Mesendoderm (in vitro differentiated cells): ENCODE data around the gene MXD3.
A peak's percentile ranks its signal among the peaks of the same experiment; 100 is the strongest.
"Not testable (repeated sequence)": the region's sequence is repeated elsewhere in the genome, so short reads cannot be mapped to it uniquely, and the experiment has no call there.

ENCODE experiments used
- DNase-seq: peaks from one replicate; pipeline ENCODE4 v3.0.0; 2013
- H2AK5ac ChIP-seq: 2 replicates; pipeline ENCODE4 v1.6.1; 2013; ENCODE audit warnings: low read length, inconsistent platforms
- H2BK120ac ChIP-seq: 2 replicates; pipeline ENCODE4 v1.6.1; 2013; ENCODE audit warnings: low read depth, mild to moderate bottlenecking, low read length, moderate library complexity, mixed read lengths
- H2BK15ac ChIP-seq: replicated peaks from 2 replicates; pipeline ENCODE4 v1.6.1; 2013; ENCODE audit warnings: low read depth, mild to moderate bottlenecking, moderate library complexity
- H2BK5ac ChIP-seq: 2 replicates; pipeline ENCODE4 v1.6.1; 2013; ENCODE audit warnings: low read length, inconsistent platforms
- H3K18ac ChIP-seq: 2 replicates; pipeline ENCODE4 v1.6.1; 2013; ENCODE audit warnings: mild to moderate bottlenecking, low read length, mixed read lengths
- H3K23ac ChIP-seq: one replicate; pipeline ENCODE4 v1.6.1; 2013; ENCODE audit warnings: low read length
- H3K27ac ChIP-seq: 2 replicates; pipeline ENCODE4 v1.5.1; 2013; ENCODE audit warnings: low read depth, mild to moderate bottlenecking, inconsistent platforms, low read length, moderate library complexity
- H3K27me3 ChIP-seq: 2 replicates; pipeline ENCODE4 v1.6.1; 2013; ENCODE audit warnings: low read length, control low read depth, mild to moderate bottlenecking, inconsistent platforms; ENCODE audit not compliant: insufficient read depth, poor library complexity
- H3K36me3 ChIP-seq: 2 replicates; pipeline ENCODE4 v1.6.1; 2013; ENCODE audit warnings: low read length, inconsistent platforms; ENCODE audit not compliant: control insufficient read depth, insufficient read depth
- H3K4ac ChIP-seq: one replicate; pipeline ENCODE4 v1.6.1; 2013; ENCODE audit warnings: low read depth, mild to moderate bottlenecking, low read length, moderate library complexity
- H3K4me1 ChIP-seq: 2 replicates; pipeline ENCODE4 v1.6.1; 2013; ENCODE audit warnings: low read depth, low read length, inconsistent platforms; ENCODE audit not compliant: control insufficient read depth
- H3K4me2 ChIP-seq: 2 replicates; pipeline ENCODE4 v1.6.1; 2013; ENCODE audit warnings: low read length
- H3K4me3 ChIP-seq: 2 replicates; pipeline ENCODE4 v1.5.1; 2013; ENCODE audit warnings: mild to moderate bottlenecking, low read length
- H3K56ac ChIP-seq: one replicate; pipeline ENCODE4 v1.6.1; 2013; ENCODE audit warnings: low read length
- H3K79me1 ChIP-seq: 2 replicates; pipeline ENCODE4 v1.6.1; 2013; ENCODE audit warnings: low read length, inconsistent platforms
- H3K79me2 ChIP-seq: 2 replicates; pipeline ENCODE4 v1.6.1; 2013; ENCODE audit warnings: mild to moderate bottlenecking, low read length; ENCODE audit not compliant: control insufficient read depth, insufficient read depth
- H3K9ac ChIP-seq: 2 replicates; pipeline ENCODE4 v1.6.1; 2013; ENCODE audit warnings: low read length, inconsistent platforms
- H4K5ac ChIP-seq: one replicate; pipeline ENCODE4 v1.6.1; 2013; ENCODE audit warnings: low read length
- H4K8ac ChIP-seq: one replicate; pipeline ENCODE4 v1.6.1; 2013; ENCODE audit warnings: low read depth, mild to moderate bottlenecking, control low read depth, low read length, moderate library complexity
- WGBS: extraction: QIAGEN DNeasy Blood & Tissue Kit; methylation state at CpG from one replicate; pipeline ENCODE4 v1.1.7; 2013; ENCODE audit warnings: low lambda C conversion rate, missing lambda C conversion rate; ENCODE audit not compliant: insufficient coverage; ENCODE audit errors: extremely low coverage; 5-methylcytosine and 5-hydroxymethylcytosine counted together

Gene MXD3

GRCh38 chr5:177306103-177306640 is 5.5 kb downstream of the MXD3 start:
- not testable (repeated sequence) for H3K36me3 ChIP-seq, H2BK120ac ChIP-seq, H3K9ac ChIP-seq, H3K27me3 ChIP-seq, H3K4ac ChIP-seq, H2AK5ac ChIP-seq, H2BK5ac ChIP-seq, H3K56ac ChIP-seq, H4K8ac ChIP-seq, H3K4me3 ChIP-seq, H3K27ac ChIP-seq, H4K5ac ChIP-seq, DNase-seq, H3K4me1 ChIP-seq, H2BK15ac ChIP-seq, H3K18ac ChIP-seq, H3K23ac ChIP-seq, H3K4me2 ChIP-seq, H3K79me1 ChIP-seq
- peaks cover 18% of the 10 kb centered on the region for H3K79me2 ChIP-seq
- no CpG with 5 or more reads among the region's 11 CpGs for WGBS

- Histone ChIP-seq H3K4me3 (peak overlapping the region; percentile 61), H3K4ac (peak overlapping the region; percentile 44), H4K5ac (no peak overlapping the region), H3K79me1 (peaks cover 10% of the 10 kb centered on the region), H3K4me1 (peaks cover 4% of the 10 kb centered on the region), H3K79me2 (peaks cover 18% of the 10 kb centered on the region), H4K8ac (no peak overlapping the region), H3K9ac (peak overlapping the region; percentile 79), H2AK5ac (peak overlapping the region; percentile 76), H2BK5ac (no peak overlapping the region), H3K27me3 (no peaks in the 10 kb centered on the region), H2BK120ac (no peak overlapping the region), H3K27ac (no peak overlapping the region), H2BK15ac (no peak overlapping the region), H3K18ac (no peak overlapping the region), H3K23ac (no peak overlapping the region), H3K36me3 (peaks cover 3% of the 10 kb centered on the region), H3K4me2 (peak overlapping the region; percentile 58), H3K56ac (peak overlapping the region; percentile 83)
- WGBS = no CpG with 5 or more reads among the region's 19 CpGs
- no peak for DNase-seq
Measured at GRCh38 chr5:177304392-177305119, 7.1 kb downstream of the MXD3 start.

- no peak overlapping the region for H2BK120ac ChIP-seq
- no peak overlapping the region for H2BK5ac ChIP-seq
- peaks cover 10% of the 10 kb centered on the region for H3K79me1 ChIP-seq
- peaks cover 18% of the 10 kb centered on the region for H3K79me2 ChIP-seq
- peaks cover 3% of the 10 kb centered on the region for H3K36me3 ChIP-seq
- peak overlapping the region; percentile 58 for H3K4me2 ChIP-seq
- no peak for DNase-seq
- H3K27me3 ChIP-seq = no peaks in the 10 kb centered on the region
- no CpG with 5 or more reads among the region's 25 CpGs for WGBS
- peak overlapping the region; percentile 48 for H3K4ac ChIP-seq
- no peak overlapping the region for H4K5ac ChIP-seq
- H3K4me3 ChIP-seq = peak overlapping the region; percentile 61
- H2AK5ac ChIP-seq = peak overlapping the region; percentile 76
- no peak overlapping the region for H3K27ac ChIP-seq
- H3K9ac ChIP-seq = peak overlapping the region; percentile 79
- peak overlapping the region; percentile 83 for H3K56ac ChIP-seq
- no peak overlapping the region for H4K8ac ChIP-seq
- H3K4me1 ChIP-seq = peaks cover 4% of the 10 kb centered on the region
- peak overlapping the region; percentile 15 for H3K23ac ChIP-seq
- peak overlapping the region; percentile 46 for H3K18ac ChIP-seq
- no peak overlapping the region for H2BK15ac ChIP-seq
Measured at GRCh38 chr5:177303925-177304391, 7.7 kb downstream of the MXD3 start.

- Histone ChIP-seq H3K18ac (peak within 1 kb of the TSS; percentile 46), H3K27me3 (no peaks in the 10 kb centered on the region), H4K5ac (no peak within 1 kb of the TSS), H2BK120ac (no peak within 1 kb of the TSS), H3K4ac (peak within 1 kb of the TSS; percentile 48), H3K9ac (peak within 1 kb of the TSS; percentile 79), H3K27ac (no peak within 1 kb of the TSS), H4K8ac (peak within 1 kb of the TSS; percentile 3), H2BK15ac (no peak within 1 kb of the TSS), H3K79me2 (peaks cover 18% of the 10 kb centered on the region), H2BK5ac (no peak within 1 kb of the TSS), H3K4me1 (peaks cover 4% of the 10 kb centered on the region), H2AK5ac (peak within 1 kb of the TSS; percentile 76), H3K36me3 (peaks cover 3% of the 10 kb centered on the region), H3K23ac (peak within 1 kb of the TSS; percentile 92), H3K56ac (peak within 1 kb of the TSS; percentile 97), H3K4me2 (peak within 1 kb of the TSS; percentile 58), H3K4me3 (peak within 1 kb of the TSS; percentile 78), H3K79me1 (peaks cover 10% of the 10 kb centered on the region)
- no CpG with 5 or more reads among the region's 100 CpGs for WGBS
- peak; percentile 92 for DNase-seq
Measured at GRCh38 chr5:177303121-177303924, 8.4 kb downstream of the MXD3 start, which contains the start of the genes PRELID1 and RAB24. TSS of gene PRELID1 (plus strand) at chr5:177303799. CDS start at chr5:177303986, 187 bp downstream. TSS of gene RAB24 (minus strand) at chr5:177303719. CDS start at chr5:177303288, 431 bp downstream.

GRCh38 chr5:177302354-177303110 is 9.2 kb downstream of the MXD3 start:
- H3K4ac ChIP-seq = no peak overlapping the region
- H3K4me2 ChIP-seq = peak overlapping the region; percentile 32
- H3K27ac ChIP-seq = no peak overlapping the region
- no peak overlapping the region for H2AK5ac ChIP-seq
- peaks cover 10% of the 10 kb centered on the region for H3K79me1 ChIP-seq
- H3K4me1 ChIP-seq = peaks cover 4% of the 10 kb centered on the region
- peaks cover 3% of the 10 kb centered on the region for H3K36me3 ChIP-seq
- H3K23ac ChIP-seq = no peak overlapping the region
- H4K8ac ChIP-seq = no peak overlapping the region
- peaks cover 18% of the 10 kb centered on the region for H3K79me2 ChIP-seq
- whole genome bisulfite sequencing = no CpG with 5 or more reads among the region's 24 CpGs
- no peak overlapping the region for H4K5ac ChIP-seq
- peak overlapping the region; percentile 78 for H3K4me3 ChIP-seq
- DNase-seq = peak; percentile 59
- H2BK120ac ChIP-seq = no peak overlapping the region
- peak overlapping the region; percentile 97 for H3K56ac ChIP-seq
- H2BK5ac ChIP-seq = no peak overlapping the region
- H3K27me3 ChIP-seq = no peaks in the 10 kb centered on the region
- H3K9ac ChIP-seq = peak overlapping the region; percentile 75
- peak overlapping the region; percentile 19 for H3K18ac ChIP-seq
- H2BK15ac ChIP-seq = no peak overlapping the region
